Renal cortex interstitium (tissue), 11 donors: ENCODE results near the gene TCEA3. TPM values are rescaled to one million over a fixed set of nuclear protein-coding genes. Genes with fewer than 3 reads are reported as not detected.

ENCODE experiments used
- DNase-seq, 11 donors: peaks; one replicate each; pipeline ENCODE4 v3.0.0-alpha.2; 2013; ENCODE audit warnings: low read depth in 9 of 11, low spot score in 4 of 11; ENCODE audit errors: extremely low read depth in 1 of 11
- polyA plus RNA-seq, 3 donors: library from polyadenylated mRNA; unstranded; fragments of 120-200 nt; gene quantifications; one replicate each; pipeline ENCODE4 v1.2.1, GENCODE V29; 2013; ENCODE audit not compliant: insufficient read length in 3 of 3

TCEA3 gene
- polyA plus RNA-seq, 3 donors: 45.8 to 62.9 (median 49.2) TPM

DNA sequence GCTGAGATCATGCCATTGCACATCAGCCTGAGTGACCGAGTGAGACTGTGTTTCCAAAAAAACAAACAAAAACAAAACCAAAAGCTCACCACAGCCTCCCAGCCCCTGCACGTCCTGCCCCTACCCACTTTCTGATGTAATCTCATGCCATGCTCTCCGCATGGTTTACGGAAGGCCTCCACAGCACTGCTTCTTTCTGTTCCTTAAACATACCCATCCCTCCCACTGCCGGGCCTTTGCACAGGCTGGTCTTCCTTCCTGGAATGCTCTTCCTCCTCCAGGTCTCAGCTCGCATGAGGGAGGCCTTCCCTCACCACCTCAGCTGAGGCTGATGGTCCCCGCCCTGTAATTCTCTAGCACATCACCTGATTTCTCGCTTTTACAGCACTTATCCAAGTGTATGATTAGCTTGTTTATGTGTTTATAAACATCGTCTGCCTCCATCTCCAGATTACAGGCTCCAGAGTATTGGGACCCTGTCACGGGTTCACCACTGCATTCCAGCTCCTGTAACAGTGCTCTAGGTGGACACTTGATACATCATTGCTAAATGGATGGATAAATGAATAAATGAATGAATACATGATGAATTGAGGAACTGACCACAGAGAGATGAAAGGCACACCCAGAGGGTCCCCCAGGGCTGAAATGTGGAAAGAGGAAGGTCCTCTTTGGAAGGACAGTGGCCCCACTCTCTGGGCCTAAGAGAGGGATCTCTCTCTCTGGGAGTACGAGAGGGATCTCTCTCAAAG is 22.1 kb downstream of the TCEA3 start:
- no peak for DNase-seq

GRCh38 chr1:23401313-23401712 is 23.2 kb downstream of the TCEA3 start:
- DNase-seq: no peak

DNA sequence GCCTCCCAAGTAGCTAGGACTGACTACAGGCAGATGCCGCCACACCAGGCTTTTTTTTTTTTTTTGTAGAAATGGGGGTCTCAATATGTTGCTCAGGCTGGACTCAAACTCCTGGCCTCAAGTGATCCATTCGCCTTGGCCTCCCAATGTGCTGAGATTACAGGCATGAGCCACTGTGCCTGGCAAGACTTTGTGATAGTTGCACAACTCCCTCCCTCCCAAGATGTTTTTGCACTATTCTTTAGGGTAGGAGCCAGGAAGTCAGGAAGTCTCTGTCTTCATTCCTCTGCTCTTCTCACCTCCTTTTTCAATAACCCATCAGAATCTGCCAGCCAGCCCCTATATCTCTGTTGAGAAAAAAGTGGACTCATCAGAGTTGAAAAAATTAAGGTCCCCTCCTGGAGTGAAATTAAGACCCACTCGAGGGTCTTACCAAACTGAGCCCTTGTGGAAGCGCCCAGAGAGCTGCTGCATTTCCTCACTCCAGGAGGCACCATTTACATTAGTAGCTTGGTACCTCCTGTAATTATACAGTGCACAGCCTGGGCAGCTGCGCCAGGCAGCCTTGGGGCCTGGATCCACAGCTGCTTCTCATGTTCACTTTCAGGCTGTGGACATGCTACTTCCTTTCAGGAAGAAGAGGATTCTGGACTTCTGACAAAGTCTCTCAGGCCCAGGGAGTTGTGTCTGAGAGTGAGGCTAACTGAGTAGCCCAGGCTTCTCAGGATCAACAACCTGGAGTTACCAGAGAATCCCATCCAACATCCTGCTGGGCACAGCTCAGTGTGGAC is 24.0 kb downstream of the TCEA3 start:
- DNase-seq: no peak

DNA sequence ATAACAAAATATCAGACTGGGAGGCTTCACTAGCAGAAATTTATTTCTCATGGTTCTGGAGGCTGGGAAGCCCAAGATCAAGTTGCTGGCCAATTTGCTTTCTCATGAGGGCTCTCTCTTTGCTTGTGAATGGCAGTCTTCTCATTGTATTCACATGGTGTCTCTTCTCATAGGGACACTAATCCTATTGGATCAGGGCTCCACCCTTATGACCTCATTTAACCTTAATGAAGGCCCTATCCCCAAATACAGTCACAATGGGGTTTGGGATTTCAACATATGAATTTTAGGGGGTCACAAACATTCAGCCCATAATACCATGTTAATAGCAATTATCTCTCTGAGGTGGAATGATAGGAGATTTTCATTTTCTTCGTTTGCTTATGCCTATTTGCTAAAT is 25.3 kb downstream of the TCEA3 start:
- DNase-seq: no peak

GRCh38 chr1:23397908-23398307 is 26.6 kb downstream of the TCEA3 start:
- DNase-seq: no peak

DNA sequence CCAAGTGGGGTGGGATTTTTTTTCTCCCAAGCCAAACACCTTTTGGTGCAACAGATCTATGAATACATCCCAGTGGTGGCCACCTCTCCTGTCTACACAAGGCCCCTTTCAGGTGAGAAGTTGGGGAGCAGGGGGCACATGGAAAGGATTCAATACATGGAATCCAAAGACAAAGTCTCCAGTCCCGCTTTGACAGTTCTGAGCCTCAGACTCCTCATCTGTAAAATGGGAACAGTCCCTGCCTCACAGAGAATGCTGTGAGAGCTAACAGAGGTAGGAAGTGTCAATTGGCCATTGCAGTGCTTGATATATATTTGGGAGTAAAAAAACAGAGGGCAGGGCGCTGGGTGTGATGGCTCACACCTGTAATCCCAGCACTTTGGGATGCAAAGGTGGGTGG is 28.2 kb downstream of the TCEA3 start:
- no peak for DNase-seq

DNA sequence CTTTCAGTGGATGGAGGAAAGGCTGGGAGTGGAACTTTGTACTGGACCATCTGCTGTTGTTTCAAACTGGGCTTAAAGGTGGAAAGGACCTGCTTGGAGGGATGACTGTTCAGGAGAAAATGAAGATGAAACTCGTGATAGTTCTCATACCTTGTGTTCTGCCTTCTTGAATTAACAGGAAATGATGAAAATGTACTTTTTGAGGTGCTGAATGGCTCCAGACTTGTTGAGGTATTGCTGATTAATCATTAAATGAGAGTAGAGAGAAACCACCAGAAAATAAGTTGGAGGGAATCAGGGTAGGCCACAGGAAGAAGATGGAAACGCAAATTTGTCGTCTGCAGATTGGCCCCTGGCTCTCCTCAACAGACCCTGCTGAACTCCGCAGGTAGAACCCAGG is 28.7 kb downstream of the TCEA3 start:
- no peak for DNase-seq

DNA sequence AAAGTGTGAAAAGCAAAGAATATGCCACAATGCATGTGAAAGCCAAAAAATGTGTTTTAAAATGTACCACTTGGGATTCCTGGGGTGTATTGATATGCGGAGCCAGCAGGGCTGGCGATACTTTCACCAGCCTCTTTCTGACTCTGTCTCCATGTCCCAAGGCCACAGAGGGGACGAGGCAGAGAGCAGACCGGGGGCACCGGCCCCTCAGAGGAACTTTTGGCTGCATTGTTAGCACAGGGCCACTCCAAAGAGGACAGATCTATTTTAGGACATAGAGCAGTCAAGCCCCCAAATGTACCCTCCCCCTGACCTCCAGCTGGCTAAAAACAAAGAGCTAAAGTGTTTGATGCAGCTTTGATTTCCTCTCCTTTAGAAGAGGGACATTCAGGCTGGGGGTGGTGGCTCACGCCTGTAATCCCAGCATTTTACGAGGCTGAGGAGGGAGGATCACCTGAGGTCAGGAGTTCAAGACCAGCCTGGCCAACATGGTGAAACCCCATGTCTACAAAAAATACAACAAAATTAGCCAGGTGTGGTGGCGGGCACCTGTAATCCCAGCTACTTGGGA is 29.3 kb downstream of the TCEA3 start:
- DNase-seq: no peak

- no peak for DNase-seq
Measured at GRCh38 chr1:23394684-23395083, 29.9 kb downstream of the TCEA3 start.

DNA sequence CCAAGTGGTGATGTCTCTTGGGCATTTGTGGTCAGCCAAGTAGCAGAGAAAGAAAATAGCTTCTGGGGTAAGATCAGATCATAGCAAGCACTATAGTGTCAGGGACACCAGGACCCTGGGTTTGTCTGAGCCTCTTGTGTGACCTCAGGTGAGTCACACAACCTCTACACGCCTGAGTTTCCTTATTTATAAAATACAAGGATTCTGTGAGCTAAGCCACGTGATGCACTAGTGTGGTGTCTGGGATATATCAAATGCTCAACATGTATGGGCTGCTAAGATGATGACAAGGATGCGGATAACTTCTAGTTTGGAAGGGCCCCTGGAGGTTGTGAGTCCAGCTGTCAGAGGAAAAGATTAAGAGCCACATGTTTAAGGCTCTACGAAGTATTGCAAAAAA is 30.4 kb downstream of the TCEA3 start:
- no peak for DNase-seq

- DNase-seq: no peak
Measured at GRCh38 chr1:23393706-23394105, 30.8 kb downstream of the TCEA3 start.

DNA sequence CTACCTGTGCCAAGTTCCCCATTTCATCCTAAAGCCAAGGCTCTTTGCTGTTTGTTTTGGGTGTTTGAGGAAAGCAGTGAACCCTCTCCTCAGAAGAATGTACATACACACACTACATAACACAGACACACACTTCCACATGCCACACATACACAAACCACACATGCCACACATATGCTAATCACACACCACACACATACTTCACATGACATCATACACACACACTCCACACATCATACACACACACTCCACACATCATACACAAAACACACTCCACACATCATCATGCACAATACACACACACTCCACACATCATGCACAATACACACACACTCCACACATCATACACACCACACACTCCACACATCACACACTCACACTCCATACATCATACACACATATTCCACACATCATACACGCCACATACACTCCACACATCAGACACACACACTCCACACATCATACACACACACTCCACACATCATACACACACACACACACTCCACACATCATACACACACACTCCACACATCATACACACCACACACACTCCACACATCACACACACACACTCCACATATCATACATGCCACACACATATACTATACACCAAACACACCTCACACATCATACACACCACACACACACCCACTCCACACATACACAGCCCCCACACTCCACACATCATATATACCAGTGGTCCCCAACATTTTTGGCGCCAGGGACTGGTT is 32.3 kb downstream of the TCEA3 start:
- no peak for DNase-seq

- DNase-seq: no peak
Measured at GRCh38 chr1:23389837-23390321, 34.7 kb downstream of the TCEA3 start.

DNA sequence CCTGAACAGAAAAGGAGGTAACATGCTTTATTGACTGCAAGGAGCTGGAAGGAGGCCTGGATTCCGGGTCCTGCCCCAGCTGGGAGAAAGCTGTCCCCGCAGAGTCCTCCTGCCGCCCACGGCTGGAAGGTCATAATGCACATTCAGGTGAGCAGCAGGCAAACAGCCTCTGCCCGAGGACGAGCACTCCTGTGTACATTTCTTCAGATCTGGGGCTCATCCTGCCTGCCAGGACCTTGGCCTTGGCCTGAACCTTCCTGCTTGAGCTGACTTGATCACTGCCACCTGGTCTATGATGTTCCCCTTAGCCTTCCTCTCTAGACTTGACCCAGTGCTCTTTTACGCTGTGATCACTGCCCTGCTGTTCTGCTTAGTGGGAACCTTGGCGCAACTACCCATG is 37.1 kb downstream of the TCEA3 start:
- no peak for DNase-seq

- no peak for DNase-seq
Measured at GRCh38 chr1:23385119-23385621, 39.4 kb downstream of the TCEA3 start.

DNA sequence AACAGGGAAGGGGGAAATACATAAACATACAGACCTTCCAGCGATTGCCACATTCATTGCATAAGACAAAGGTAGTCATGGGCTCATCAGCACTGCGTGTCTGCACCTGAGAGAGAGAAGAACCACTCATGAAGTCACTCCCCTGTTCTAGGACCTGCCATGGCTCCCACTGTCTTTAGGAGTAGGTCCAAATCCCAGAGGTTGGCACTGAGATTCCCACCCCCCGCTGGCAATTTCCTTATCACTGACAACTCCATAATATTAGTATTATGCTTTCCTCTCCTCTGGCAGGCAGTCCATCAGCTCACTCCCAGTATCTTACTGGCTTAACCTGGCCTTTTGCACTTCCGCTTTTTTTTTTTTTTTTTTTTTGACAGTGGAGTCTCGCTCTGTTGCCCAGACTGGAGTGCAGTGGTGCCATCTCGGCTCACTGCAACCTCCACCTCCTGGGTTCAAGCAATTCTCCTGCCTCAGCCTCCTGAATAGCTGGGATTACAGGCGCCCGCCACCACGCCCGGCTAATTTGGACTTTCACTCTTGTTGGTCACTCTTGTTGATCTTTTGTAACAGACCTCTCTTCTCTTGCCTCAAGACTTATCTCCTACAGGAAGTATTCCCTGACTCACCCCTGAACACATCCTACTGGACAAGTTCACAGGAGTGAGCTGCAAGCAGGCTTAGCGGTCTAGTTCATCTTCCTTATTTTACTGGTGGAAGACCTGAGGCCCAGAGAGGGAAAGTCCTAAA is 40.1 kb downstream of the TCEA3 start:
- no peak for DNase-seq

- DNase-seq: no peak
Measured at GRCh38 chr1:23383577-23384311, 40.8 kb downstream of the TCEA3 start.
